Thoracic aorta (tissue), 2 donors: ENCODE measurements around the gene FIBP. TPM values are rescaled to one million over a fixed set of nuclear protein-coding genes. Genes with fewer than 3 reads are reported as not detected.
A peak's percentile ranks its signal among the peaks of the same experiment; 100 is the strongest.

Experiments used
- ATAC-seq: fragments of 150-250 bp; one replicate; pipeline ENCODE4 v1.8.0; 2017; ENCODE audit warnings: low read depth; ENCODE audit not compliant: insufficient number of reproducible peaks, low FRiP score
- DNase-seq: peaks from one replicate; pipeline ENCODE4 v3.0.0-alpha.2; 2020; ENCODE audit warnings: low spot score
- H3K27ac ChIP-seq, 2 donors: fragments of 200-600 bp; sonication (generic); 1 replicate in 1 of 2; 2 replicates in 1 of 2; pipeline ENCODE4 v1.5.1; 2016; ENCODE audit warnings: mild to moderate bottlenecking in 2 of 2, moderate library complexity in 2 of 2
- H3K27me3 ChIP-seq: fragments of 200-600 bp; sonication (generic); replicated peaks from 2 replicates; pipeline ENCODE4 v1.6.0; 2016; ENCODE audit warnings: mild to moderate bottlenecking; ENCODE audit not compliant: insufficient read depth
- H3K36me3 ChIP-seq: fragments of 200-600 bp; sonication (generic); one replicate; pipeline ENCODE4 v1.5.1; 2016
- H3K4me1 ChIP-seq, 2 donors: fragments of 200-600 bp; sonication (generic); 1 replicate in 1 of 2; 2 replicates in 1 of 2; pipeline versions ENCODE4 v1.5.1 to v1.6.0; 2016; ENCODE audit warnings: low read depth in 2 of 2, mild to moderate bottlenecking in 1 of 2; ENCODE audit not compliant: control insufficient read depth in 1 of 2
- H3K4me3 ChIP-seq: fragments of 200-600 bp; sonication (generic); 2 replicates; pipeline ENCODE4 v1.5.1; 2016; ENCODE audit warnings: mild to moderate bottlenecking
- H3K9me3 ChIP-seq: fragments of 200-600 bp; sonication (generic); 2 replicates; pipeline ENCODE4 v1.5.1; 2016
- total RNA-seq, 2 donors: library from RNA; depleted of rRNA; stranded (reverse); fragments of >200 nt; gene quantifications; one replicate each; pipeline versions ENCODE4 v1.1.0 to v1.2.3, GENCODE V29; 2016
- TF ChIP-seq, protein P1 (sequence below): fragments of 200-600 bp; sonication (generic); IDR thresholded peaks from one replicate; pipeline ENCODE4 v1.5.1; 2019; ENCODE audit warnings: antibody characterized with exemption

Gene FIBP
- total RNA-seq, 2 donors from 2014 or later, result 50.4 to 111 TPM

DNA sequence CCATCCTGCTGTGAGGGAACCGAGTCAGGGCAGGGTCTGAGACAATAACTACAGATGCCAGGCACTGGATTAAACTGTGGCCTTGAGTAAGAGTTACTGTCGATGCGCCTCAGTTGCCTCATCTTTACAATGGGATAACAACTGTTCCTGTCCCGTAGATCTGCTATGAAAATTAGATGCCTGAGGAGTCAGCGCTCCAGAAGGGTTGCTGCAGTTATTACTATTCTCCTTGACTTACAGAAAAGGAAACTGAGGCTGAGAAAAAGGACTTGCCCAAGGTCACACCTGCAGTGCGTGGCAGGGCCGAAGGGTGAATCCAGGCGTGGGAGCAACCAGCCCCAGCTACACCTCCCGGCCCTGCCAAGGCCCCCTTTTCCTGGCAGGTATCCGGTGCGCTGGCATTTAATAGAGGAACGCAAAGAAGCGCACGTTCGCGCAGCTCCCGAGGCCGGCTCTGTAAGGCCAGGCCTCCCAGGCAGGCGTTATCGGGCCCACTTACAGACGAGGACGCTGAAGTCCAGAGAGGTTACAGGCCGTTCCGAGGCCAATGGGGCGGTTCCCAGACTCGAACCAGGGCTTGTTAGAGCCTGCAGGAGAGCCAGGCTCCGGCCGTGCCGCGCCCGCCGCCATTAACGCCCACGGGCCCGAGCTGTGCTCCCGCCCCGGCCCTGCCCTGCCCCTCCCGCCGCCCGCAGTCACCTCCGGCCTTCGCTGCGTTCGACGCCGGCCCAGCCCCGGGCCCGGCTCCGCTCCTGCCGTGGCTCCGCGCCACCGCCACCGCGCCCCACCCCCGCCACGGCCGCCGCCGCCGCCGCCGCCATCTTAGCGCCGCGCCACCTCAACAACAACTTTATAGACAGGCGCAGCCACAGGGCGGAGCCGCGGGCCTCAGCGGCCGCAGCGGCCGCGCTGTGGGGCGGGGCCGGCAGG, 30.2 kb upstream of the FIBP start, which contains the start of gene C11orf68:
C11orf68 (minus strand) TSS at position 852 of the 930 bp plus-strand sequence; CDS start at position 821, 31 bp downstream.
- TF ChIP-seq, protein P1, sequence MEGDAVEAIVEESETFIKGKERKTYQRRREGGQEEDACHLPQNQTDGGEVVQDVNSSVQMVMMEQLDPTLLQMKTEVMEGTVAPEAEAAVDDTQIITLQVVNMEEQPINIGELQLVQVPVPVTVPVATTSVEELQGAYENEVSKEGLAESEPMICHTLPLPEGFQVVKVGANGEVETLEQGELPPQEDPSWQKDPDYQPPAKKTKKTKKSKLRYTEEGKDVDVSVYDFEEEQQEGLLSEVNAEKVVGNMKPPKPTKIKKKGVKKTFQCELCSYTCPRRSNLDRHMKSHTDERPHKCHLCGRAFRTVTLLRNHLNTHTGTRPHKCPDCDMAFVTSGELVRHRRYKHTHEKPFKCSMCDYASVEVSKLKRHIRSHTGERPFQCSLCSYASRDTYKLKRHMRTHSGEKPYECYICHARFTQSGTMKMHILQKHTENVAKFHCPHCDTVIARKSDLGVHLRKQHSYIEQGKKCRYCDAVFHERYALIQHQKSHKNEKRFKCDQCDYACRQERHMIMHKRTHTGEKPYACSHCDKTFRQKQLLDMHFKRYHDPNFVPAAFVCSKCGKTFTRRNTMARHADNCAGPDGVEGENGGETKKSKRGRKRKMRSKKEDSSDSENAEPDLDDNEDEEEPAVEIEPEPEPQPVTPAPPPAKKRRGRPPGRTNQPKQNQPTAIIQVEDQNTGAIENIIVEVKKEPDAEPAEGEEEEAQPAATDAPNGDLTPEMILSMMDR, result no peak
- Histone ChIP-seq H3K9me3 (no peaks in the 10 kb centered on the region), H3K4me3 (peak within 1 kb of the TSS; percentile 100), H3K27ac (peak within 1 kb of the TSS; percentile 94 to 96), H3K4me1 (peaks cover 44 to 50% of the 10 kb centered on the region in 2 donors), H3K27me3 (no peaks in the 10 kb centered on the region), H3K36me3 (peaks cover 3% of the 10 kb centered on the region)
- ATAC-seq (peak; percentile 57), DNase-seq (no peak)

DNA sequence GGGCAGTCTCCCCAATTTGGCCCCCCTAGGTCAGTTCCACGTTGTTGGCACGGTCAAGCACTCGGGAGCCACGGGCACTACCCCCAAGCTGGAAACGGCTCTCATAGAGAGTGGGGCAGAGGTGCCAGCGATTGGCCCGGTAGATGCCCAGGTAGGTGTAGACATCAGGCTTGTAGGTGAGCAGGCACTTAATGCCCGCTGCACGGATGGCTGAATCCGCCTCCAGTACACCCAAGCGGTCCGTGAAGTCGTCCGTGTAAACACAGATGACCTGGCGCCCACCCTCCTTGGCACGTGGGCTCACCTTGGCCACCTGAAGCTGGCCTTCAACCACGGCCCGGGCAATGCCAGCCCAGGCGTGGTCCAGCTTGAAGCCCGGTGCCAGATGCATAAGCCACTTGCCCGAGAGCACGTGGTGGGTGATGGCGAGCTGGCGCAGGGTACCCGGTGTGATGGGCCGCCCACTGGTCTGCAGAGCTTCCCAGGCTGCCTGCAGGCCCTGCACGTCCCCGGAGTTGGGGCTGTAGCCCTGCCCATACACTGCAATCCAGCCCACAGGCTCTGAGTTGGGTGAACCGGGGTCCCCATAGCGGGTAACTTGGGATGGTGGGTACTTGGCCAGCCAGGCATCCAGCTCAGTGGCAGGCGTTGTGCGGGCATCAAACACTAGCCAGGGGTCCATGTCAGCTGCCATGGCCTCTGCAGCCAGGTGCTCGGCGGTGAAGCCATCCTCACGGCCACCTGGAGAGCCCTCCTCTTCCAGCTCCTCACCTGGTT, 29.4 kb upstream of the FIBP start:
- H3K4me1 ChIP-seq, result peaks cover 44 to 54% of the 10 kb centered on the region in 2 donors
- H3K4me3 ChIP-seq, result peak overlapping the region; percentile 100
- no peaks in the 10 kb centered on the region for H3K36me3 ChIP-seq
- H3K27ac ChIP-seq, result peak overlapping the region; percentile 94 to 96
- H3K27me3 ChIP-seq, result no peaks in the 10 kb centered on the region
- H3K9me3 ChIP-seq, result no peaks in the 10 kb centered on the region
- DNase-seq, result no peak
- TF ChIP-seq, protein P1, result no peak
- ATAC-seq, result no peak

DNA sequence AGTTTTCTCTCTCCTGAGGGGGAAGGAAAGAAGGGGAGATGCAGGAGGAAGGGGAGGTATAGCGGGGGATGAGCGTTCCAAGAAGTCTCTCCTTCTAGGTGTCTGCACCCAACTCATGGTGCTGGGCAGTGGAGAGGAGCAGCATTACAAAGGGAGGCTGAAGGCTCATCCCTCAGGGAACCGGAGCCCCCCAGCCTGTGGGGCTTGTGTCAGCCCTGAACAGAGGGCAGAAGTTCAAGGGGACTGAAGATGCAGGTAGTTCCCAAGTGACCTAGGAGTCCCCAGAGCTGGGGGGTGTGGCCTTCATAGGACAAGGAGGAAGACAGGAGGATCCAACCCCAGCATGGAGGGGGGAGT, 28.8 kb upstream of the FIBP start:
- peak overlapping the region; percentile 91 to 96 for H3K27ac ChIP-seq
- H3K4me3 ChIP-seq, result peak overlapping the region; percentile 100
- no peaks in the 10 kb centered on the region for H3K27me3 ChIP-seq
- ATAC-seq, result no peak
- no peaks in the 10 kb centered on the region for H3K36me3 ChIP-seq
- H3K4me1 ChIP-seq, result peaks cover 46 to 59% of the 10 kb centered on the region in 2 donors
- no peak for DNase-seq
- H3K9me3 ChIP-seq, result no peaks in the 10 kb centered on the region
- TF ChIP-seq, protein P1, result no peak

DNA sequence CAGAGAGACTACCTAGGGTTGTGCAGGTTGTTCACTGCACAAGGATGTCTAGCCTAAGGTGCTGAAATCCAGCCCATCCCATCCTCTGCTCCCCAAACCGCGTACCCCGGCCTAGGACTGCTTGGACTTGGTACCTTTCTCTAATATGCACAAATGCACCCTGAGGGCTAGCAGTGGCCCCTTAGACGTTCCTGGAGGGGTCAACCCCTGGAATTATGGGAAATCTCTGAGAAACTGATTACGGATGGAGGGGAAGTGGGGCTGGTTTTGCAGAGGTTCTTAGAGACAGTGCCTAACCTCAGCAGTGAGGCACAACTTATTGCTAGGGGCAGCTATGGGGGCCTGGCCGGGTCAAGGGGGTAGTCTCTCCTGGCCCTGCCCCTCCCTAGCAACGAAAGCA, 28.1 kb upstream of the FIBP start:
- no peaks in the 10 kb centered on the region for H3K36me3 ChIP-seq
- ATAC-seq, result no peak
- H3K27ac ChIP-seq, result peak overlapping the region; percentile 91 to 96
- H3K4me1 ChIP-seq, result peaks cover 51 to 66% of the 10 kb centered on the region in 2 donors
- DNase-seq, result no peak
- H3K27me3 ChIP-seq, result no peaks in the 10 kb centered on the region
- H3K9me3 ChIP-seq, result no peaks in the 10 kb centered on the region
- TF ChIP-seq, protein P1, result no peak
- H3K4me3 ChIP-seq, result peak overlapping the region; percentile 100

DNA sequence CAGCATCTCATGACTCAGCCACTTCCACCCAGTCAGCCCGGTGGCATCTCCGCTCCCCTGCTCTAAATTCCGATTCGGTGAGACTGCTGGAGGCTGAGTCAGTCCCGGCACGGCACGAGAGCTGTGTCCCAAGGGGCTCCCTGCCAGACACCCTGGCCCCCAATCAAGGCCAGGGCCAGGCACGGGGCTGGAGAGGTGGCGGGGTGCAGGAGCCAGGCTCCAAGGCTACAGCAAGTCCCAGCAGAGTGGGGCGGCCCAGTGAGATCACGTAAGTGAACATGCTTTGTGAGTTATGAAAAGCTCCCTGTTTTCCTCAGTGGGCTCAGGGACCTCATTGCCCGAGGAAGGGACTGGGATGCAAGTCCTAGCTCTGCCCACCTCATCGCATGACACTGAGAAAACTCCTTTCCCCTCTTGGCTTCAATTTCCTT, 27.6 kb upstream of the FIBP start:
- Histone ChIP-seq H3K27me3 (no peaks in the 10 kb centered on the region), H3K4me3 (peak overlapping the region; percentile 100), H3K36me3 (no peaks in the 10 kb centered on the region), H3K9me3 (no peaks in the 10 kb centered on the region), H3K4me1 (peaks cover 47 to 64% of the 10 kb centered on the region in 2 donors), H3K27ac (peak overlapping the region; percentile 91 to 96)
- peak; percentile 87 for DNase-seq
- ATAC-seq, result peak; percentile 63
- TF ChIP-seq, protein P1, result no peak
